HepG2 (cell line): ENCODE results near the gene ANKRD39. TPM values are rescaled to one million over a fixed set of nuclear protein-coding genes. Genes with fewer than 3 reads are reported as not detected.

Experiments used
- AHDC1 ChIP-seq: sonication (generic); formaldehyde crosslinking; IDR thresholded peaks from 2 replicates; pipeline ENCODE4 v1.5.1; 2020; ENCODE audit warnings: mild to moderate bottlenecking, missing genetic modification reagents, borderline replicate concordance
- ARNT ChIP-seq: fragments of 450-650 bp; IDR thresholded peaks from 2 replicates; pipeline ENCODE4 v1.6.1; 2017
- CBX5 ChIP-seq: sonication (generic); formaldehyde crosslinking; IDR thresholded peaks from 2 replicates; pipeline ENCODE4 v1.4.0; 2020; ENCODE audit warnings: missing genetic modification reagents, borderline replicate concordance
- HNF4G ChIP-seq, 2 experiments: sonication (generic) in 1 of 2; formaldehyde crosslinking in 1 of 2; IDR thresholded peaks; 2 replicates each; pipeline versions ENCODE4 v1.4.0 to v1.6.1; 2011 to 2020; ENCODE audit warnings: borderline replicate concordance in 2 of 2, low read depth in 2 of 2, mild to moderate bottlenecking in 2 of 2, low read length in 1 of 2, missing genetic modification reagents in 1 of 2, moderate library complexity in 1 of 2
- IKZF1 ChIP-seq: fragments of 450-650 bp; IDR thresholded peaks from 2 replicates; pipeline ENCODE4 v1.7.1; 2016
- IKZF4 ChIP-seq: sonication (generic); formaldehyde crosslinking; IDR thresholded peaks from 2 replicates; pipeline ENCODE4 v1.5.1; 2020; ENCODE audit warnings: borderline replicate concordance, mild to moderate bottlenecking, low read depth, missing genetic modification reagents; ENCODE audit errors: not compliant biosample characterization
- MAF1 ChIP-seq: sonication (generic); formaldehyde crosslinking; IDR thresholded peaks from 2 replicates; pipeline ENCODE4 v1.5.0; 2020; ENCODE audit warnings: missing genetic modification reagents, borderline replicate concordance
- PHF21A ChIP-seq: sonication (generic); formaldehyde crosslinking; IDR thresholded peaks from 2 replicates; pipeline ENCODE4 v1.5.0; 2020; ENCODE audit warnings: mild to moderate bottlenecking, missing genetic modification reagents
- SMYD3 ChIP-seq: sonication (generic); formaldehyde crosslinking; IDR thresholded peaks from 2 replicates; pipeline ENCODE4 v1.8.1; 2023; ENCODE audit warnings: mild to moderate bottlenecking, missing genetic modification reagents
- WIZ ChIP-seq: sonication (generic); formaldehyde crosslinking; IDR thresholded peaks from 2 replicates; pipeline ENCODE4 v1.5.1; 2020; ENCODE audit warnings: mild to moderate bottlenecking, missing genetic modification reagents
- YEATS2 ChIP-seq: sonication (generic); formaldehyde crosslinking; IDR thresholded peaks from 2 replicates; pipeline ENCODE4 v1.4.0; 2020; ENCODE audit warnings: missing genetic modification reagents, borderline replicate concordance
- ZEB1 ChIP-seq: IDR thresholded peaks from 2 replicates; pipeline ENCODE4 v1.6.1; 2012; ENCODE audit warnings: mild to moderate bottlenecking, low read depth, inconsistent platforms; ENCODE audit not compliant: insufficient replicate concordance
- ZNF180 ChIP-seq: sonication (generic); formaldehyde crosslinking; IDR thresholded peaks from 2 replicates; pipeline ENCODE4 v1.4.0; 2020; ENCODE audit warnings: low read depth, missing genetic modification reagents, borderline replicate concordance
- ZNF20 ChIP-seq: sonication (generic); formaldehyde crosslinking; IDR thresholded peaks from 2 replicates; pipeline ENCODE4 v1.4.0; 2020; ENCODE audit warnings: mild to moderate bottlenecking, moderate library complexity, missing genetic modification reagents
- ZNF260 ChIP-seq: sonication (generic); formaldehyde crosslinking; IDR thresholded peaks from 2 replicates; pipeline ENCODE4 v1.4.0; 2020; ENCODE audit warnings: missing genetic modification reagents, low read depth, mild to moderate bottlenecking, borderline replicate concordance
- ZNF34 ChIP-seq: sonication (generic); formaldehyde crosslinking; IDR thresholded peaks from 2 replicates; pipeline ENCODE4 v1.4.0; 2020; ENCODE audit warnings: mild to moderate bottlenecking, missing genetic modification reagents, borderline replicate concordance
- ZNF460 ChIP-seq: sonication (generic); formaldehyde crosslinking; IDR thresholded peaks from 2 replicates; pipeline ENCODE4 v1.5.1; 2020; ENCODE audit warnings: missing genetic modification reagents, mild to moderate bottlenecking, borderline replicate concordance
- ZNF724P ChIP-seq: sonication (generic); formaldehyde crosslinking; IDR thresholded peaks from 2 replicates; pipeline ENCODE4 v1.8.0; 2022; ENCODE audit warnings: missing genetic modification reagents, borderline replicate concordance
- ZNF747 ChIP-seq: sonication (generic); formaldehyde crosslinking; IDR thresholded peaks from 2 replicates; pipeline ENCODE4 v1.8.1; 2023; ENCODE audit warnings: missing genetic modification reagents, mild to moderate bottlenecking, borderline replicate concordance
- ZSCAN5A ChIP-seq: sonication (generic); formaldehyde crosslinking; IDR thresholded peaks from 2 replicates; pipeline ENCODE4 v1.8.0; 2022; ENCODE audit warnings: mild to moderate bottlenecking, missing genetic modification reagents, borderline replicate concordance
- polyA plus RNA-seq, 8 experiments: library from polyadenylated mRNA; depleted of rRNA in 3 of 8; stranded (reverse) in 7 of 8; unstranded in 1 of 8; fragments of >200 nt; fragmentation: Illumina TruSeq in 4 of 8; extraction: Trizol in 4 of 8; gene quantifications; 2 replicates each; pipeline versions ENCODE4 v1.2.1 to v1.2.3, GENCODE V29; 2011 to 2016; ENCODE audit warnings: low read depth in 4 of 8, missing spikeins in 1 of 8, mixed read lengths in 1 of 8; ENCODE audit not compliant: insufficient read depth in 1 of 8
- total RNA-seq, 5 experiments: library from RNA; depleted of rRNA; stranded (reverse); fragments of >200 nt; fragmentation: Illumina TruSeq; extraction: Trizol; gene quantifications; 2 replicates each; pipeline ENCODE4 v1.2.3, GENCODE V29; 2016; ENCODE audit warnings: low read depth in 1 of 5
- TF ChIP-seq, protein P1 (sequence below): IDR thresholded peaks from 2 replicates; pipeline ENCODE4 v1.6.1; 2016; ENCODE audit warnings: low read depth, borderline replicate concordance

ANKRD39 gene
- total and polyA plus RNA-seq, 2 of the 13 experiments (the other 11 are each of a cell fraction or from before 2014, with no cell fraction given): 23.2 to 24.8 TPM

- no peak; the same call in 1 of the 2 replicates for TF ChIP-seq MAF1
- no peak for TF ChIP-seq ZNF724P (CRISPR knock-in tag)
- TF ChIP-seq AHDC1 (CRISPR knock-in tag): no peak
- TF ChIP-seq IKZF4: no peak
- no peak for TF ChIP-seq ZNF260 (CRISPR knock-in tag)
- no peak for TF ChIP-seq SMYD3 (CRISPR knock-in tag)
- no peak for TF ChIP-seq ZNF460 (CRISPR knock-in tag)
- TF ChIP-seq IKZF1: no peak
- no peak for TF ChIP-seq HNF4G (IDR thresholded peaks at IDR 0.05; ENCODE audit: borderline replicate concordance, low read depth, low read length)
- TF ChIP-seq HNF4G (CRISPR knock-in tag; IDR thresholded peaks at IDR 0.05; ENCODE audit: borderline replicate concordance, low read depth): no peak
- no peak for TF ChIP-seq YEATS2 (CRISPR knock-in tag)
- TF ChIP-seq PHF21A (CRISPR knock-in tag): no peak; the same call in 1 of the 2 replicates
- TF ChIP-seq ZNF180 (CRISPR knock-in tag): no peak
- 0 out of 2 replicates have a peak, but pooled peaks have one; percentile 49 for TF ChIP-seq ZNF34 (CRISPR knock-in tag)
- TF ChIP-seq ZNF747 (CRISPR knock-in tag): no peak
- no peak for TF ChIP-seq ZEB1
- no peak for TF ChIP-seq ARNT
- TF ChIP-seq CBX5 (CRISPR knock-in tag): no peak; the same call in 1 of the 2 replicates
- TF ChIP-seq, protein P1, sequence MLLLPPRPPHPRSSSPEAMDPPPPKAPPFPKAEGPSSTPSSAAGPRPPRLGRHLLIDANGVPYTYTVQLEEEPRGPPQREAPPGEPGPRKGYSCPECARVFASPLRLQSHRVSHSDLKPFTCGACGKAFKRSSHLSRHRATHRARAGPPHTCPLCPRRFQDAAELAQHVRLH (CRISPR knock-in tag): no peak
- no peak for TF ChIP-seq ZNF20
- no peak for TF ChIP-seq ZSCAN5A (CRISPR knock-in tag)
- no peak for TF ChIP-seq WIZ
Observed at GRCh38 chr2:96815326-96816126, 42.3 kb downstream of the ANKRD39 start (continued).
